Measurements from ENCODE around the gene ATP1A2.

GRCh38 chr1:160130486-160130885 lies 14.9 kb downstream of the ATP1A2 start:
- no peak for TF ChIP-seq CTCF (IDR thresholded peaks at IDR 0.05)
- TF ChIP-seq EZH2 (IDR thresholded peaks at IDR 0.05; ENCODE audit: borderline replicate concordance, insufficient read depth, low read depth, low read length, poor library complexity, severe bottlenecking): no peak
